Fibroblast of the aortic adventitia (primary cell): ENCODE data around the gene NCKAP5. TPM values are rescaled to one million over a fixed set of nuclear protein-coding genes. Genes with fewer than 3 reads are reported as not detected.

Experiments
- DNase-seq: peaks from one replicate; pipeline ENCODE4 v3.0.0-alpha.2; 2010; ENCODE audit warnings: low read depth
- H3K4me3 ChIP-seq: 2 replicates; pipeline ENCODE4 v1.5.1; 2011; ENCODE audit warnings: low read depth, mild to moderate bottlenecking, control low read depth, low read length, moderate library complexity
- total RNA-seq: library from RNA; depleted of rRNA; stranded (reverse); fragments of >200 nt; gene quantifications from 2 replicates; pipeline ENCODE4 v1.2.3, GENCODE V29; 2012; ENCODE audit warnings: low replicate concordance
- TF ChIP-seq, protein P1 (sequence below): IDR thresholded peaks from 2 replicates; pipeline ENCODE4 v1.5.1; 2011; ENCODE audit warnings: mild to moderate bottlenecking, low read length, control low read depth, inconsistent platforms; ENCODE audit not compliant: insufficient read depth

The NCKAP5 gene
- total RNA-seq, 1 donor: 4.4 TPM

DNA sequence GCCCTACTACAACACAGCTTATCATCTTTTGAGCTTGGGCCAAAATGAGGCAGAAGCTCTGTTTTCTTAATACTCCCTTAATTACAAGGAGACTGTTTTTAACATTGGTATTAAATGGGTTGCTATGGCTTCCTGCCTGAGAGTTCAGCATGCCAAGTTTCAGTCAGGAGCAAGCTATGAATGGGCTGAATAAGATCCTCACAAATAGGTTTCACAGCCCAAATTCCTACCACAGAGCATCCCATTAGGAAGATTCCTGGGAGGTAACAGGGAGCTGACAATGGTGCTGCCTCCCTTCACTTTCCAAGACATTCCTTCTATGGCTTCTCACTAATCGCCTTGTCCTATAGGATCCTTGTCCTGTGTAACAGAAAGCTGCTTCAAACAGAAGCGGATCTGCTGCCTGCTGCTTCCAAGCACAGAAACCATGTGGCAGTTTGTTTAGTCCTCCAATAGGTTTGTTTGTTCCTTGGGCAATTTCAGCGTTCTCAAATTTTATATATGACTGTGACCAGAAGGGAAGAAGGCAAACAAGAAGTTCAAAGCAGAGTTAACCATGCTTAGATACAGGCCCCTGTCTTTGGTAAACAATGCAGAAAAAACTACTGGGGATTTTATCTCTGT, 70.9 kb downstream of the NCKAP5 start:
- H3K4me3 ChIP-seq: no peak overlapping the region
- TF ChIP-seq, protein P1, sequence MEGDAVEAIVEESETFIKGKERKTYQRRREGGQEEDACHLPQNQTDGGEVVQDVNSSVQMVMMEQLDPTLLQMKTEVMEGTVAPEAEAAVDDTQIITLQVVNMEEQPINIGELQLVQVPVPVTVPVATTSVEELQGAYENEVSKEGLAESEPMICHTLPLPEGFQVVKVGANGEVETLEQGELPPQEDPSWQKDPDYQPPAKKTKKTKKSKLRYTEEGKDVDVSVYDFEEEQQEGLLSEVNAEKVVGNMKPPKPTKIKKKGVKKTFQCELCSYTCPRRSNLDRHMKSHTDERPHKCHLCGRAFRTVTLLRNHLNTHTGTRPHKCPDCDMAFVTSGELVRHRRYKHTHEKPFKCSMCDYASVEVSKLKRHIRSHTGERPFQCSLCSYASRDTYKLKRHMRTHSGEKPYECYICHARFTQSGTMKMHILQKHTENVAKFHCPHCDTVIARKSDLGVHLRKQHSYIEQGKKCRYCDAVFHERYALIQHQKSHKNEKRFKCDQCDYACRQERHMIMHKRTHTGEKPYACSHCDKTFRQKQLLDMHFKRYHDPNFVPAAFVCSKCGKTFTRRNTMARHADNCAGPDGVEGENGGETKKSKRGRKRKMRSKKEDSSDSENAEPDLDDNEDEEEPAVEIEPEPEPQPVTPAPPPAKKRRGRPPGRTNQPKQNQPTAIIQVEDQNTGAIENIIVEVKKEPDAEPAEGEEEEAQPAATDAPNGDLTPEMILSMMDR: no peak
- DNase-seq: peak; percentile 11

DNA sequence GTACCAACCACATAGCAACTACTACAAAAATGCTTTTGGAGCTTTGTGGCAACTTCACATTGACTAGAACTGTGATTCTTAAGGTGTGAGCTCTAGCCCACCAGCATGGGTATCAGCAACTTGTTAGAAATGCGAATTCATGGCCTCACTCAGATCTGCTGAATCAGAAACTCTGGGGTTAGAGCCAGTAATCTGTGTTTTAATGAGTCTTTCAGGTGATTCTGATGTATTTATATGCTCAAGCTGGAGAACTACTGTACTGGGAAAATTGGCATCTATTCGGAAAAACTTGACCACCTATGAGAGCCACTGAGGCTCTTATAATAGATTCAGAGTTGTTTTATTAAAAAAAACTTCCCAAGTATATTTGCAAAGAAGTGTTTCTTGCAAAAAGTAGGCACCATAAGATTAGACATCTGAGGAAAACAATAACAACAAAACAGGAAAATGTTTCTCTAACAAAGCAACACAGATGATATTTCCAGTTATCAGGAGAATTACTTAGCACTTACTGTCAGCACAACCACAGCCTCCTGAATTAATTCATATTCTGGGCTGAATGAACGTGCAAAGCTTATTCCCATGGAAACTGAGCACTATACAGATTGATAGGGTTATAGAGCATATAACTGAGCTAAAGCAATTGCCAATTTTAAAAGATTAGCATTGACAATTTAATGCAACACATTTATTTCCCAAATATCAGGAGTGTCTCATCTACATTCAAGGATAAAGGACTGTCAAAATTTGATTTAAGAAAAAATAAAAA, 71.6 kb downstream of the NCKAP5 start:
- TF ChIP-seq, protein P1: no peak
- H3K4me3 ChIP-seq: no peak overlapping the region
- DNase-seq: no peak

DNA sequence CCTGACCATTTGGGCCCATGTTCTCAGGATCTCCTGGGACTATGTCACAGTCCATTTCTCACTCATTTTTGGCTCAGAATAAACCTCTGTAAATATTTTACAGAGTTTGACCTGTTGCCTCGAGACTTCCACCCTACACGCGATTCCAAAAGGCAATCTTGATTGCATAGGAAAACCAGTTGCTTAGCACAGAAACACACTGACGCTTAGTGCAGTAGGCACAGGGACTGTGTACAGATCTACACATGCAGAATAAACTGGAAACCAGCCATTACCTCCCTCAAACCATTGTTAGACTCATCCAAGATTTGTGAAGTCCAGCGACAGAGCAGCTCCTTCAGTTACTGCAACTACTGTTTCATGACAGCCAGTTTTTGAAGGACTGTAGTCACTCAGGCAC, 73.0 kb downstream of the NCKAP5 start:
- TF ChIP-seq, protein P1: no peak
- DNase-seq: no peak
- no peak overlapping the region for H3K4me3 ChIP-seq

DNA sequence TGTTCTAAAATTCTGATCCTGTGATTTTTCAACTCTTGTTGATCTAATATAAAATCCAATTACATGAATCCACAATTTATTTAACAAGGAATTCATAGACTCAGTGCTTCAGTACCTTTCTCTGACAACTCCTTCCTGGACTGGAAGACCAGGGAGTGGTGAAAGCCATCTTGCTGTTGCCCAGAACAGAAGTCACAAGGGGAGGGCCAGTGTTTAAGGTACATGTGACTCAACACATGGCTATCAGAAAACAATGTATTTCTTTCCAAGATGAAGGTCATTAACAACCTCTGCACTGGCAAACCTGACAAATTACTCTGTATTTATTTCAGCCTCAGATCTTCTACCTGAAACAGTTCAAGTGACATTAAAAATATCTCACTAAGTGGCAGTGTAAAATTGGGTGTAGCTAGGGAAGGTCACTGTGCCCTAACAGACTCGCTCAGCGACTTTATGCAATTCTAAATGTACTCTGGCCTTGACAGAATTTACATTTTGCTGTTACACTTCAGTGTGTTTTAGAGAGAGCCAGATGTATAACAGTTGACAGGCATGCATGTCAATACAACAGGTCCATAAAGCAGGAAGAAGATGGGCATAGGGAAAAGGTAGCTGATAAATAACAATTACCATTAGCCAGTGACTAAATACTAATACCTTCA, 75.4 kb downstream of the NCKAP5 start:
- DNase-seq: no peak
- no peak overlapping the region for H3K4me3 ChIP-seq
- TF ChIP-seq, protein P1: no peak

DNA sequence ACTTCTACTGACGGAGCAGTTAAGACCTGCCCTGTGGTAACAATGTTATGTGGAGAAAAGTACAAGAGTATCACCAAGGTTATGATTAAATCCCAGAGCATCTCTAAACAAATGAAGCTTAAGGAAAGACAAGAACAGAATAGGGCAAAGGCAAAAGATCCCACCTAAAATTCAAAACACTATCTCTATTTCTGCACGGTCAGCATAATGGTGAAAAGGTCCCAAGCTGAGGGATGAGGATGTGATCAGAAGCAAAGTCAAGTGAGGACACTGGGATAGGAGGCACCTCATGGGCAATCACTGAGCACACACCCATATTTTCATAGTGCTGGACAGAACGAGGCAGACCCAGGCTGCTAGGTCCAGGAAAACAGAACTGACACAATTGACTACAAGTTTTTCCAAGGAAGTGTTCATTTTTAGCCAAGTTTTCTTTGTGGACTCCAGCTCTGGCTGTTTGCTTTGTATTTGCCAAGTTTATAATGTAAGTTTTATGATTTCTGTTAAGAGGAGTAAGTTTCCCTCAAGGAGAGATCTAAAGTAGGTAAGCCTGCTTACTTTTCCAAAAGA, 77.8 kb downstream of the NCKAP5 start:
- TF ChIP-seq, protein P1: no peak
- peak; percentile 57 for DNase-seq
- H3K4me3 ChIP-seq: no peak overlapping the region

DNA sequence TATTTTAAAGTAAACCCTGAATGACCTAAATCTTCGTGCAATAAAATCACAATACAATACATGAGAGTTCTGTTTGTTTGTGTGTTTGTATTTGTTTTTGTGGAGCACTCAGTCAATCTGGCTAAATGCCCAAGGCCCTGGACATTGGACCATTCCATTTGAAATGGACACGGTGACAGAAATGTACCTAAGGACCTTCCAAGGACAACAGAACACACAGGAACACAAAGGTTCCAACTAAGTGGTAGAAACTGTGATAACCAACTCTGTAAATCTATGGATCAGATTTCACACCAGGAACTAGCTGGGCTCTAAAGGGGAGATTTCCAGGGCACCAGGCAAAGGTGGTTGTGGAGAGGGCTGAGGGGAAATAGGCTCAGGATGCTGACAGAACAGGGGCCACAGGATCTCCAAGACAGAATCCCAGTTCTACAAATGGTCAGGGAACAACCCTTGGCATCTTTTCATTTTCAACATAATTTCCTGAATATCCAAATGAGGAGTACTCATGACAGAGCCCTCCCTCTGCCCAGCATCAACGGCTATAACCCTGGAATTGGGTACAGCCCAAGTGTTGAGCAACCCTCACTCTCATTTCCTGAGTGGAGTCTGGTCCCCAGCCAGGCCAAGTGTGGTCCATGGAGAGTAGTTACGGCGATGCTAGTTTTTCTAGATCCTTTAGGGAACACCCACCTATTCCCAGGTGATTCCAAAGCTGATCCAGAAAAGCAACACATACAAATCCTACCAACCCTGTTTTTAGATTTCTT, 78.4 kb downstream of the NCKAP5 start:
- peak; percentile 90 for DNase-seq
- no peak overlapping the region for H3K4me3 ChIP-seq

More for the DNA sequence above, 78.4 kb downstream of the NCKAP5 start:
- TF ChIP-seq, protein P1: no peak
